ENCODE data around the gene CLSTN1.
A peak's percentile ranks its signal among the peaks of the same experiment; 100 is the strongest.

Gene CLSTN1

GRCh38 chr1:9823943-9824701 is at the start of gene CLSTN1:
TSS of gene CLSTN1 (minus strand) at chr1:9823965. CDS start at chr1:9823733, 232 bp downstream.
- peak; percentile 40 for FAIRE-seq
- DNase-seq (ENCODE audit: insufficient read length, low spot score): peak; percentile 80

GRCh38 chr1:9873385-9873784 is 49.6 kb upstream of the CLSTN1 start:
- no peak for FAIRE-seq
- DNase-seq (ENCODE audit: insufficient read length, low spot score): no peak

DNA sequence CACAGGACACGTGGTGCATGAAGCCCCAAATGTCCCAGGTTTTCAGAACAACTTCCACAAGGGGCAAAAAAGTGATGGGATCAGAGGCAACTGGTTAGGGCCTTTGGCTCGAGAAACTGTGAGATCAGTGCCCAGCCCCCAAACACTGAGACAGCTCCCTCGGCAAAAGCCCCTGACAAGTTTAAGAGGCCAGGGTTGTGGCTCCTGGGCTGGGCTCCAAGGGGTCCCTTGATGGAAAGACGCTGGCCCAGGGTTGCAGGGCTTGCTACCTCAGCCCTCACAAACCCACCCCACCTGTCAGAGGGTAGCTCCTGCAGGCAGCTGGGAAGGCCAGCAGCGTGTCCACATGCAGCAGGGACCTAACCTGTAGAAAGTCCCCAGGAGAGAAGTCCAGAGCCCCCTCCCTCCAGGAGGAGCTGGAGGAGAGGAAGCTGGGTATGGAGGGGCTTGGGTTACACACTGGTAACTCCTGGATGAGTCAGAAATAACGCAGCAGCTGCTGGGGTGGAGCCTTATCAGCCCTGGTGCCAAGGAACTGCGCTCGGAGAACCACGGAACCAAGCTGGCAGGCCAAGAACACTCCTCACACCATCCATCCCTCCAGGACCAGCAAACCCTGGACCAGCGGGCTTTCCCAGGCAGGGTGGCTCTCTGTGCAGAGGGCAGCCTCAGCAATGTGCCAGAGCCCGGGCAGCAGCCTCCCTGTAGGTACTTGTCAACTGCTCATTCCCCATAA is 48.8 kb upstream of the CLSTN1 start:
- FAIRE-seq (no peak), DNase-seq (ENCODE audit: insufficient read length, low spot score) (no peak)

DNA sequence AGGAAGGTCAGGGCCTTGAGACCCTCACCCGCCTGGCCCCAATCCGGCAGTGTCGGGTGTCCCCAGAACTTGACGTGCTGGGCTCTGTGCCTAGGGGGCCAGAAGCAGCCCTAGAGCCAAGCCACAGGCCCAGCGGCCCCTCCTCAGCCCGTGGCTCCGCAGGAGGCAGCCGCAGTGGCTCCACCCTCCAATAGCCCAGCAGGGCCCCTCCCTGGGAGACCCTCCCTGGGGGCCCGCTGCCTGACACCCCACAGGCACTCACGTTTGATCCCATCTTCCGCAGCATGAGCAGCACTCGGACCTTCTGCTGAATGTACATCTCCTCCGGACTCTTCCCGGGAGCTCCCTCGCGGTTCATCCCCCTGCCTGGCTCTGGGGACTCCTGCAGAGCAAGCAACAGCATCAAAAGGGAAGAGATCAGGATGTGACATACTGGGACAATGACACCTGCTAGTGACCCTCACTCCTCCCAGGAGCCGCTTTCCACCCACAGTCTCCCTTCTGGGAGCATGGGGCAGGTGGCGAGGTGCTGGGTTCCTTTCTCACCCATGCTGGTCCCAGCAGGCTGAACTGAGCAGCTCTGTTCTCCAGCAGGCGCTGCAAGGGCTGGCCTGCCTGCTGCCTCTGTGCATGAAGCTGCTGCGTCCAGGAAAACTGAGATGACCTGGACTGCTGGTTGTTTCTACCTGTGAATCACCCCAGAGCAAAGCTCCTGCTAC is 48.1 kb upstream of the CLSTN1 start:
- FAIRE-seq (no peak), DNase-seq (ENCODE audit: insufficient read length, low spot score) (no peak)

DNA sequence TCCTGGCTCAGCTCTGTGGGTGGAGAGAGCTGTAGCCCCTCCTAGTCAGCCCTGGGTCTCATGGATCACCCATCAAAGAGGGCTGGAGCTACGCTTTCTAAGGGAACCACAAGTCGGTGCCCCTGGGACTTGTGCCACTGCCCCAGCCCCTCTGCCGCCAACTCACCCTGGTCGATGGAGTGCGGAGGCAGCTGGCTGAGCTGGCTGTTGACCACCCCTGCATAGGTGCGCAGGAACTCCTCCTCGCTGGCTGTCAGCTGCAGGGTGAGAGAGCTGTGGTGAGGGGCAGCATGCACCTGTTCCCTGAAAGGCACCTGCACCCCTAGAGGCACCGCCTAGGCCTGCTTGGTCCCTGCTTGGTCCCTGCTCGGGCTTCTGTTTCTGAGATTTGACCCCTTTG is 47.3 kb upstream of the CLSTN1 start:
- FAIRE-seq (no peak), DNase-seq (ENCODE audit: insufficient read length, low spot score) (no peak)

DNA sequence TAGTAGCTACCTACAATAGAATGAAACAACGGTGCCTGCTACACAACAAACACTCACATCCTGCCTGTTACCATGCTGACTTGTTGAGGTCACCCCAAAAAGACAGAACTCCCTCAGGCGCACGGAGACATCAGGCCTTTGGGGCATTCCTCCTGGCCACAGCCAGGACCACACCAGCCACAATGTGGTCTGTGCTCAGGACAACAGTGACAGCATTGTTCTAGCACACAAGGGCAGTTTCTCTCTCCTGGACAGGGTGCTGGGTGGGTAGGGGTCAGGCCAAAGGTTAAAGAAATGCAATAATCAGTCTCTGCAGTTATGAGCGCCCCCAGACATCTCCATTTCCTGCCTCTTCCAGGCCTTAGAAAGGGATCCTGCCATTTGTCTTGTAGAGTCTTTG is 46.8 kb upstream of the CLSTN1 start:
- DNase-seq (ENCODE audit: insufficient read length, low spot score) (no peak), FAIRE-seq (no peak)

DNA sequence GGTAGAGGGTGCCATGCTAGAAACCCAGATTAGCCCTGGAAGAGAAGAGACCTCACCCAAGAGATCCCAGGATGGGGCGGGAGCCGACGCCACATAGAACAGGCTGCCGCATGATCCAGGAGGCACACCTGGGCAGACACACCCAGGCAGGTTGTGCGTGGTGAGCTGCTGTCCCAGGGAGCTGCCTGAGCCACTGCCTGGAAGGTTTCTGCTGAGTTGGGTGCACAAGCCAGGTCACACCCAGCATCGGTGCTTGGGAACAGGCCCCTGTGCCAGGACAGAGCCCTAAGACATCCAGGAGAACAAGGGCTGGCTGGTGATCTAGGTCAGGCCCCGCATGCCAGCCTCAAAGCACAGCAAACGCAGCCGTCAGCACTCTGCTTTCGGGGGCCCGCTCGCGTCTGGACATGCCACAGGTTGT is 46.1 kb upstream of the CLSTN1 start:
- no peak for DNase-seq (ENCODE audit: insufficient read length, low spot score)
- no peak for FAIRE-seq

GRCh38 chr1:9868244-9868590 is 44.5 kb upstream of the CLSTN1 start:
- no peak for FAIRE-seq
- no peak for DNase-seq (ENCODE audit: insufficient read length, low spot score)

DNA sequence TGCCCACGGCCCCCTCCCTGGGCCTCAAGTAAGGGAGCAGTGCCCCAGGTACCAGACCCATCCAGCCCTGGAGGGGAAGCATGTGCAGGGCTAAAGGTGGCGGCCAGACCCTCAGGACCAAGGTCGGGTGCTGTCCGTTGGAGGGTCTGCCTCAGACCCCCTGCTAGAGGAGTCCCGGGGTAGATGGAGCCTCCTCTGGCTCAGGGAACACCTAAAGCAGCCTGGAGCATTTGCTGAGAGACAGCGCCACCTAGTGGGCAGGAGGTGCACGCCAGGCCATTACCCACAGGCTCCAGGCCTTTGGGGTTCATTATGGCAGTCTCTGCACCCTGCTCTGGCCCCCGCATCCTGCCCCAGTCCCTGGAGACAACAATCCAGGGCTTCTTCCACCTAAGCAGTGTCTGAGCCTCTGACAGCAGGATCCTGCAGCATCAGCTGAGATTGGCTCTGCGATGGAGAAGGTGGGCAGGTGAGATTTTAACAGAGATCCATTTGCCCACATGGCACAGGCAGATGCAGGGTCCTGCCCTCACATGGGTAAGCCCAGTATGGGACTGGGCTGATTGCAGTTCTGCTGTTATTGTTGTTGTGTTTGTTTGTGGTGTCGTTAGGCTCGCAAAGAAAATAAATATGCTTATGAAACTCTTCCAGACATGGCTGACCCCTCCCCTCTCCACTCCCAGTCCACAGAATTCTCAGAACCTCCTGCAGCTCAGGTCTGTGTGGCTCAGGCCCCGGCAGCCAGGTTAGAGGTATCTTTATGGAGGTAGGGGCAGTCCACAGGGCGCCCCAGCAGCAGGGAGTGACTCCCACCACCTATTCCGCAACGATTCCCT is 43.9 kb upstream of the CLSTN1 start:
- DNase-seq (ENCODE audit: insufficient read length, low spot score): peak; percentile 79
- no peak for FAIRE-seq

DNA sequence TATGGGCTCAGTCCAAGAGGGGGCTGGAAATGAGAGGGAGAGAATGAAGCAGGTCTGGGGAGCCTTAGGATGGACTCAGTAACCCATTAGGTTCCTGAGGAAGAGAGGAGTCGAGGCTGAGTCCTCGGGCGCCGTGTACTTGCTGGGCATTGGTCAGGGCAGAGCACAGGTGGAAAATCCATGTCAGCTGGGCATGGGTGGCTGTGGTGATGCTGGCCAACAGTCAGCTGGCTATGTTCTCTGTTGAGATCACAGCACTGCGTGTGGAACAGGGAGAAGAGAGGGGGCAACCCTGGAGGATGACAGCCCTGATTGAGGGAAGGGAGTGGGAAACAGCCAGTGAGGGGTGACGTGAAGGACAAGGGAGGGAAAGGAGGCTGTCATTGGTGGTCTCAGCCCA is 43.1 kb upstream of the CLSTN1 start:
- FAIRE-seq: peak; percentile 23
- no peak for DNase-seq (ENCODE audit: insufficient read length, low spot score)

DNA sequence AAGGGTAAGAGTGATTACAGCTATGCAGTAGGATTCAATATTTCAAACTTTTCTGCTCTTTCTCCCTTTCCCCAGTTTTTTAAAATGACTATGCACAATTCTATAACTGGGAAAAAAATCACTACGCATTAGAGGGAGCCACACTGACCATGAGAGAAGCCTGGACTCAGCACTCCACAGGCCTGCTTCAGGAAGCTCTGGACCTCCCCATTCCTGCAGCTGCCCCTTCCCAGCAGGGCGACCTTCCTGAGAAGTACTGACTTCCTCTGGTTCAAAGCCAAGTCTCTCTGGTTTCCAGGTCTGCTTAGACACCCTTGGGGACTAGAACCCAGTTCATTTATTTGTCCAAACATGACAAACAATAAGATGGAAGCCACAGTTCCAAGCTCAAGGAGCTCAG is 42.0 kb upstream of the CLSTN1 start:
- FAIRE-seq (no peak), DNase-seq (ENCODE audit: insufficient read length, low spot score) (no peak)

GRCh38 chr1:9863371-9863770 is 39.6 kb upstream of the CLSTN1 start:
- DNase-seq (ENCODE audit: insufficient read length, low spot score): no peak
- no peak for FAIRE-seq

DNA sequence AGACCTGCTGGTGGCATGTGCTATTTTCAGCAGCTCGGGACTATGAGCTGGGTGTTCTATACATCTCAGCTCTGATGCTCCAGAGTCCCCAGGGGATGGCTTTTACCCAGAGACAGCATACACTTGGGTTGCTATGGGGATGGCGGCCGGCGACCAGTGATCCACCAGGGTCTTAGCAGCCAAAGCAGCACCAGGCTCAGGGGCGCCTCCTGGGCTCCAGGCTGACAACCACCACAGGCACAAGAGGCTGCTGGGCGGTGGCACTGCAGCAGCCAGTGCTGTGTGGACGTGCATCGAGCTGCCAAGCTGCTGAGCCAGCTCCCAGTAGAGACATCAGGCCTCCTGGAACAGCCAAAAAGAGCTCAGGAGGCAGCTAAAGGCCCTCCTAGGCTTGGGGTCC is 37.6 kb upstream of the CLSTN1 start:
- no peak for FAIRE-seq

DNA sequence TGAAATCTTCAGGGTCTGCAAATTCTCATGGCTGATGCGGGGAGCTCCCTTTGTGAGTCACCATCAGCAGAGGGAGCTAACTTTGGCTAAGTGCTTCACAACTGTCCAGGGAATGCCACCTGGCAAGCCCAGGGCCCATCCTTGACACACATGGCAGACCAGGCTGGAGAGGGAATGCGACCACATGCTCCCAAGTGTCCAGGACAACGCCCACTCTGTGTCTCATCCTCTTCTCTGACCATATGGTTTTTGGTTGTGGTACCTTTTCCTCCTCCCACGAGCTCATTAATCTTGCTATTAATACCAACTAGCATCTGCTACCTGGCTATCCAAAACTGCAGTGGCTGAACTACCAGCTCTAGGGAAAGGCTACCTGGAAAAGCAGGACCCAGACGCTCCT is 37.1 kb upstream of the CLSTN1 start:
- FAIRE-seq (no peak), DNase-seq (ENCODE audit: insufficient read length, low spot score) (no peak)

More for the DNA sequence above, 37.6 kb upstream of the CLSTN1 start:
- no peak for DNase-seq (ENCODE audit: insufficient read length, low spot score)

GRCh38 chr1:9859281-9860014 is 35.7 kb upstream of the CLSTN1 start:
- DNase-seq (ENCODE audit: insufficient read length, low spot score): no peak
- no peak for FAIRE-seq

- no peak for FAIRE-seq
- DNase-seq (ENCODE audit: insufficient read length, low spot score): no peak
These were observed 34.7 kb upstream of the CLSTN1 start for GRCh38 chr1:9858293-9859035.

- DNase-seq (ENCODE audit: insufficient read length, low spot score) (no peak), FAIRE-seq (no peak)
These were observed 31.4 kb upstream of the CLSTN1 start for GRCh38 chr1:9855186-9855585.

GRCh38 chr1:9853249-9853595 is 29.5 kb upstream of the CLSTN1 start:
- no peak for FAIRE-seq

DNA sequence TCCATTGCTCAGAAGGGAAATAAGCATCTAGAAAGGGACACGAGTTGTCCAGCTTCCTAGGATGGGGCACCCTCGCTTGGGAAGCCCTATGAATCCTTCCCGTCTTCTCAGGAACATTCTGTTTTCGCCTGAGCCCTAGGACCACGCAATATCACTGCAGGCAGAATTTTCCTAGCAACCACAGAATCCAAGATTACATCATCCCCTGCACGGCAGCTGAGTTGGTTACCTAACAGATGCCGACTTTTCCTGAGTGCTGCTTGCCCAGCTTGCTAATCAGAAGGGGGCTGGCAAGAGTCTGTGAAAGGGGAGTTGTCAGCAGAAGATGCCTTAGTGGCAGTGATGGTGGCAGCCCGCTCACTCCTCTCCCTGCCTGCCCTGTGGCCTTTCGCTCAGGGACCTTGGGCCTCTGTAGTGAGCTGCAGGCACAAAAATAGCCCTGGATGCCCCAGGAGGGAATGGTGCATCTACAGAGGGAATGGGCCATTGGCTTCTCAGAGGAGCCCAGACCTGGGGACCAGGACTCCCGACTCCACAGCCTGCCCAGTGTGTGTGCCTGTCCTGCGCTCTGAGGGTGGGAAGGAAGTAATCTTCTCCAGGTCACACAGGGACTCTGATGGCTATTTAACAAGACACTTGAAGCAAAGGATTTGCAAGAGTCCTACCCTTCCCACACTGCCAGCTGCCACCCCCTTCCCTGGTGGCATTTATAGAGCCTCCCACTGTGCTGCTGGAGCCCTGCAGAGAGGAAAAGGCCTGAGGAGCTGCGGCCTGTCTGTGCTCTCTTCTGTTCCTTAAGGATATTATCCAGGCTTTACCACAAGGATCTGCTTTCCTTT is 28.9 kb upstream of the CLSTN1 start:
- no peak for DNase-seq (ENCODE audit: insufficient read length, low spot score)
- no peak for FAIRE-seq

More at GRCh38 chr1:9853249-9853595, 29.5 kb upstream of the CLSTN1 start:
- no peak for DNase-seq (ENCODE audit: insufficient read length, low spot score)
